ENCODE measurements around the gene TMEM121. TPM values are rescaled to one million over a fixed set of nuclear protein-coding genes. Genes with fewer than 3 reads are reported as not detected.

TMEM121 gene
- total and polyA plus RNA-seq, 2 of the 4 experiments (the other 2 are of a cell fraction), result 2.7 to 6.3 TPM

DNA sequence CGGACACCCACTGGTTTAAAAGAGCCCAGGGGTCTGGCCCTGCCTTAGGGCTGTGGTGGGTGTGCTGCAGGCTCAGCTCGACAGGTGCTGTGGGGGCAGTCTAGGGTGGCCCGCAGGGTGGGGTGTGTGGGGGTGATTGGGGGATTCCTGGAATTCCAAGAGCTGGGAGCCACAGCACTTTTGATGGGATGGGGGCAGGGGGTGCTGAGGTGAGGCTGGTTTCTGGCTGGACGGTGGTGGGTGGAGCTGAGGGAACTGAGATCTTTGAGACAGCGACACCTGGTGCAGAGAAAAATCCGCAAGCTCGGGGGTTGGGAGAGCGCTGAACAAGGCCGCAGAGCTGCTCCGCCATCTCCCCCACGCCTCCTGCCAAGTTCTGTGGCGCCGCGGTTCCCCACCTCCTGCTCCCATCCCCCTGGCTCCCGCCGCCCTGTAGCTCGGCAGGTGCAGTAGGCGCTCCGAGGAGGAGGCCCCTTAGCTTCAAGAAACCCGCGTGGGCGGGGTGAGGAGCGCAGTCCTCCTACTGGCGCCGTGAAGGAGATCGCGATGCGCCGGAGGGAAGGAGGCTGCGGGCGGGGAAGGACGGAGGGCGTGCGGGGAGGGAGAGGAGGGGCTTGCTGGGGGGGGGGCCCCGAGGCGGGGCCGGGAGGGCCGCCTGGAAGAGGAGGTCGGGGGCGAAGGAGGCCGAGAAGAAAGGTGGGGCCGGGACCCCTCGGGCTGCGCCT lies 36.7 kb upstream of the TMEM121 start:
- Histone ChIP-seq H3K4me3 (ENCODE audit: insufficient read depth, low read depth, low read length) (peak overlapping the region; percentile 61), H3K27ac (ENCODE audit: insufficient read depth, low read length) (peak overlapping the region; percentile 35; the same call in 1 of the 2 replicates), H3K23ac (ENCODE audit: low read depth, low read length) (no peak overlapping the region), H4K5ac (ENCODE audit: low read depth, low read length) (no peak overlapping the region), H3K27me3 (ENCODE audit: control insufficient read depth, insufficient read depth, low read length) (peaks cover 25% of the 10 kb centered on the region; the same call in 1 of the 2 replicates), H3K79me1 (ENCODE audit: low read depth in 1 of 2, low read length in 2 of 2) (peaks cover 0 to 5% of the 10 kb centered on the region in 2 experiments; a peak in 1 of 4 replicates), H3K18ac (ENCODE audit: low read depth, low read length) (no peak overlapping the region), H3K36me3 (ENCODE audit: control insufficient read depth, insufficient read depth, low read length) (no peaks in the 10 kb centered on the region), H3K4me2 (ENCODE audit: low read depth, low read length) (peak overlapping the region; percentile 89), H4K8ac (ENCODE audit: low read depth in 2 of 2, low read length in 2 of 2) (peak overlapping the region in 1 of 2 experiments; percentile 36; a peak in 1 of 4 replicates), H4K20me1 (ENCODE audit: insufficient read depth, low read length) (0 out of 2 replicates have a peak, but pooled peaks cover 6% of the 10 kb centered on the region), H3K9me1 (ENCODE audit: insufficient read depth, low read length) (peaks cover 6% of the 10 kb centered on the region; the same call in 1 of the 2 replicates), H4K91ac (ENCODE audit: insufficient read depth, low read depth, low read length) (no peak overlapping the region), H3K56ac (ENCODE audit: extremely low read depth, insufficient read depth, low read length) (no peak overlapping the region), H2BK20ac (ENCODE audit: low read depth, low read length) (no peak overlapping the region), H2BK15ac (ENCODE audit: low read depth, low read length) (no peak overlapping the region), H3K4ac (ENCODE audit: low read depth, low read length) (peak overlapping the region; percentile 7; the same call in 1 of the 2 replicates), H3K9ac (ENCODE audit: low read depth, low read length) (peak overlapping the region; percentile 37; the same call in 1 of the 2 replicates), H2AK5ac (ENCODE audit: low read depth, low read length) (no peak overlapping the region), H2BK5ac (ENCODE audit: low read depth, low read length, poor library complexity, severe bottlenecking) (no peak overlapping the region), H2BK120ac (ENCODE audit: low read depth, low read length) (no peak overlapping the region), H2AK9ac (replicated peaks; ENCODE audit: low read depth, low read length, poor library complexity) (peak overlapping the region; percentile 94), H3K9me3 (ENCODE audit: control insufficient read depth, insufficient read depth, low read length) (no peaks in the 10 kb centered on the region), H2AFZ (replicated peaks; ENCODE audit: low read length, poor library complexity) (peak overlapping the region; percentile 95), H3K4me1 (ENCODE audit: control insufficient read depth, insufficient read depth, low read length) (peaks cover 2% of the 10 kb centered on the region; the same call in 1 of the 2 replicates), H3K14ac (replicated peaks; ENCODE audit: low read depth, low read length) (no peak overlapping the region)
- WGBS, 2 experiments (ENCODE audit: extremely low coverage in 2 of 2, insufficient read length in 1 of 2), result 0% methylated on average over 2 of the region's 44 CpGs; no CpG with 5 or more reads in 1 of the 2 experiments
- in situ Hi-C loops (cut with MboI; ENCODE audit: low sequenced_read_pairs), result no loop called here
- peak; percentile 5 for ATAC-seq (ENCODE audit: low read depth)
- POLR2A ChIA-PET (ENCODE audit: unreplicated experiment), result interaction anchor here (0.6 kb wide), 1 partner anchor 23 kb away, joined by 3 read pairs; no protein-coding TSS in a partner anchor
- dilution Hi-C loops (cut with HindIII; ENCODE audit: low sequenced_read_pairs, unreplicated experiment), result no loop called here
- BruUV-seq (replicated peaks), result no TSS peak
- intact Hi-C loops (cut with micrococcal nuclease), result loop anchor here (1.0 to 5.0 kb wide), 3 partner anchors 7 to 41 kb away; partner anchors contain the start of gene TMEM121
- DNase-seq, result peak; percentile 76
- CTCF ChIA-PET, result interaction anchor here (0.7 to 2.5 kb wide), 6 partner anchors 9 to 119 kb away, joined by 3 to 32 read pairs (median 4); no protein-coding TSS in a partner anchor
- TF ChIP-seq RFX5 (IDR thresholded peaks at IDR 0.05; ENCODE audit: low read depth, low read length) (no peak), POLR2A (IDR thresholded peaks at IDR 0.05; ENCODE audit: low read depth, low read length) (no peak), SMC3 (IDR thresholded peaks at IDR 0.05; ENCODE audit: low read depth, low read length) (peak; percentile 68), RAD21 (IDR thresholded peaks at IDR 0.05; ENCODE audit: low read length) (peak; percentile 53), BHLHE40 (IDR thresholded peaks at IDR 0.05; ENCODE audit: low read depth, low read length) (no peak), FOS (IDR thresholded peaks at IDR 0.05; ENCODE audit: low read depth, low read length) (no peak), MXI1 (IDR thresholded peaks at IDR 0.05; ENCODE audit: borderline replicate concordance, low read depth, low read length) (no peak), CEBPB (IDR thresholded peaks at IDR 0.05; ENCODE audit: low read depth, low read length) (no peak), CHD1 (IDR thresholded peaks at IDR 0.05; ENCODE audit: low read depth, low read length) (no peak), MAFK (IDR thresholded peaks at IDR 0.05; ENCODE audit: low read depth, low read length) (no peak), RCOR1 (IDR thresholded peaks at IDR 0.05; ENCODE audit: insufficient replicate concordance, low read length) (peak; percentile 74), NFE2L2 (IDR thresholded peaks at IDR 0.05; ENCODE audit: low read depth, low read length) (no peak)
- TF ChIP-seq, protein P1, sequence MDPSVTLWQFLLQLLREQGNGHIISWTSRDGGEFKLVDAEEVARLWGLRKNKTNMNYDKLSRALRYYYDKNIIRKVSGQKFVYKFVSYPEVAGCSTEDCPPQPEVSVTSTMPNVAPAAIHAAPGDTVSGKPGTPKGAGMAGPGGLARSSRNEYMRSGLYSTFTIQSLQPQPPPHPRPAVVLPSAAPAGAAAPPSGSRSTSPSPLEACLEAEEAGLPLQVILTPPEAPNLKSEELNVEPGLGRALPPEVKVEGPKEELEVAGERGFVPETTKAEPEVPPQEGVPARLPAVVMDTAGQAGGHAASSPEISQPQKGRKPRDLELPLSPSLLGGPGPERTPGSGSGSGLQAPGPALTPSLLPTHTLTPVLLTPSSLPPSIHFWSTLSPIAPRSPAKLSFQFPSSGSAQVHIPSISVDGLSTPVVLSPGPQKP (IDR thresholded peaks at IDR 0.05; ENCODE audit: borderline replicate concordance, low read depth, low read length), result no peak
- TF ChIP-seq, protein P2, sequence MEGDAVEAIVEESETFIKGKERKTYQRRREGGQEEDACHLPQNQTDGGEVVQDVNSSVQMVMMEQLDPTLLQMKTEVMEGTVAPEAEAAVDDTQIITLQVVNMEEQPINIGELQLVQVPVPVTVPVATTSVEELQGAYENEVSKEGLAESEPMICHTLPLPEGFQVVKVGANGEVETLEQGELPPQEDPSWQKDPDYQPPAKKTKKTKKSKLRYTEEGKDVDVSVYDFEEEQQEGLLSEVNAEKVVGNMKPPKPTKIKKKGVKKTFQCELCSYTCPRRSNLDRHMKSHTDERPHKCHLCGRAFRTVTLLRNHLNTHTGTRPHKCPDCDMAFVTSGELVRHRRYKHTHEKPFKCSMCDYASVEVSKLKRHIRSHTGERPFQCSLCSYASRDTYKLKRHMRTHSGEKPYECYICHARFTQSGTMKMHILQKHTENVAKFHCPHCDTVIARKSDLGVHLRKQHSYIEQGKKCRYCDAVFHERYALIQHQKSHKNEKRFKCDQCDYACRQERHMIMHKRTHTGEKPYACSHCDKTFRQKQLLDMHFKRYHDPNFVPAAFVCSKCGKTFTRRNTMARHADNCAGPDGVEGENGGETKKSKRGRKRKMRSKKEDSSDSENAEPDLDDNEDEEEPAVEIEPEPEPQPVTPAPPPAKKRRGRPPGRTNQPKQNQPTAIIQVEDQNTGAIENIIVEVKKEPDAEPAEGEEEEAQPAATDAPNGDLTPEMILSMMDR (conservative IDR thresholded peaks at IDR 0.05; ENCODE audit: low read depth, low read length), result peak; percentile 69

Measured in IMR-90 (cell line).